HG03060 (cell line): ENCODE measurements around the gene ZNF281.
"Not testable (repeated sequence)": the region's sequence is repeated elsewhere in the genome, so short reads cannot be mapped to it uniquely, and the experiment has no call there.

Experiments
- ATAC-seq: cut with Tn5 transposase; IDR thresholded peaks from one replicate; pipeline ENCODE4 v1.9.1; 2021; ENCODE audit warnings: low read depth, moderate number of reproducible peaks; ENCODE audit not compliant: unreplicated experiment

Gene ZNF281

GRCh38 chr1:200429221-200429751, 19.4 kb upstream of the ZNF281 start:
- ATAC-seq: no peak

- no peak for ATAC-seq
Observed at GRCh38 chr1:200428482-200429205, 18.8 kb upstream of the ZNF281 start.

GRCh38 chr1:200427744-200428143, 17.9 kb upstream of the ZNF281 start:
- no peak for ATAC-seq

GRCh38 chr1:200426196-200426595, 16.4 kb upstream of the ZNF281 start:
- ATAC-seq: no peak

- no peak for ATAC-seq
Observed at GRCh38 chr1:200423235-200423634, 13.4 kb upstream of the ZNF281 start.

- ATAC-seq: no peak
Observed at GRCh38 chr1:200422211-200422610, 12.4 kb upstream of the ZNF281 start.

GRCh38 chr1:200415789-200416593, 6.2 kb upstream of the ZNF281 start:
- peak; percentile 90 for ATAC-seq

- ATAC-seq: no peak
Observed at GRCh38 chr1:200415227-200415626, 5.4 kb upstream of the ZNF281 start.

GRCh38 chr1:200414657-200415056, 4.8 kb upstream of the ZNF281 start:
- ATAC-seq: no peak

GRCh38 chr1:200413766-200414165, 3.9 kb upstream of the ZNF281 start:
- not testable (repeated sequence) for ATAC-seq

- ATAC-seq: no peak
Observed at GRCh38 chr1:200411406-200412257, 1.8 kb upstream of the ZNF281 start.

- ATAC-seq: no peak
Observed at GRCh38 chr1:200410566-200410878, 686 bp upstream of the ZNF281 start.

- ATAC-seq: no peak
Observed at GRCh38 chr1:200409203-200409760, 554 bp downstream of the ZNF281 start.

- no peak for ATAC-seq
Observed at GRCh38 chr1:200406161-200406797, 3.6 kb downstream of the ZNF281 start.

- no peak for ATAC-seq
Observed at GRCh38 chr1:200405264-200405663, 4.6 kb downstream of the ZNF281 start.

GRCh38 chr1:200401708-200402107, 8.1 kb downstream of the ZNF281 start:
- no peak for ATAC-seq

- no peak for ATAC-seq
Observed at GRCh38 chr1:200401263-200401662, 8.6 kb downstream of the ZNF281 start.

- no peak for ATAC-seq
Observed at GRCh38 chr1:200400556-200400955, 9.3 kb downstream of the ZNF281 start.

GRCh38 chr1:200399860-200400259, 10.0 kb downstream of the ZNF281 start:
- no peak for ATAC-seq

- ATAC-seq: no peak
Observed at GRCh38 chr1:200398373-200398772, 11.5 kb downstream of the ZNF281 start.
